HEK293 (cell line): ENCODE data around the gene STOX2.

ENCODE experiments used
- CTCF ChIA-PET: fragments of 350-600 bp; formaldehyde crosslinking; extraction: SDS; loops from one replicate; lab custom pipeline; 2021; ENCODE audit warnings: antibody characterized with exemption; lab: Yijun Ruan, JAX
- POLR2A ChIA-PET: fragments of 300-600 bp; formaldehyde crosslinking; extraction: SDS; loops from one replicate; lab custom pipeline; 2020; ENCODE audit warnings: antibody characterized with exemption, inconsistent platforms; lab: Yijun Ruan, JAX
- H3K27ac ChIP-seq: fragments of 200-500 bp; sonication (Bioruptor generic); 2 replicates; pipeline ENCODE4 v1.5.1; 2014; ENCODE audit warnings: low read depth, low read length, control low read depth, inconsistent platforms; ENCODE audit errors: extremely low read depth
- H3K36me3 ChIP-seq, 2 experiments: fragments of 200-500 bp in 1 of 2; sonication (Bioruptor generic) in 1 of 2; 1 replicate in 1 of 2; 2 replicates in 1 of 2; pipeline ENCODE4 v1.5.1; 2014 to 2017; ENCODE audit warnings: inconsistent platforms in 2 of 2, low read length in 2 of 2; ENCODE audit not compliant: control insufficient read depth in 2 of 2, insufficient read depth in 1 of 2
- H3K4me1 ChIP-seq: fragments of 200-500 bp; sonication (Bioruptor generic); 2 replicates; pipeline ENCODE4 v1.5.1; 2014; ENCODE audit warnings: mild to moderate bottlenecking, low read length, inconsistent platforms; ENCODE audit not compliant: control insufficient read depth, insufficient read depth
- H3K4me3 ChIP-seq: 2 replicates; pipeline ENCODE4 v1.5.1; 2011; ENCODE audit warnings: low read depth, mild to moderate bottlenecking, control low read depth, low read length, moderate library complexity
- H3K9me3 ChIP-seq: fragments of 200-500 bp; sonication (Bioruptor generic); 2 replicates; pipeline ENCODE4 v1.5.1; 2014; ENCODE audit warnings: low read depth, low read length, inconsistent platforms; ENCODE audit not compliant: control insufficient read depth, insufficient read depth
- EGR2 ChIP-seq: fragments of 450-650 bp; formaldehyde crosslinking; IDR thresholded peaks from 2 replicates; pipeline ENCODE4 v1.5.1; 2016; ENCODE audit warnings: low read depth, missing biosample characterization, missing genetic modification characterization
- GLIS1 ChIP-seq: fragments of 450-650 bp; formaldehyde crosslinking; IDR thresholded peaks from 2 replicates; pipeline ENCODE4 v1.5.1; 2016; ENCODE audit warnings: missing biosample characterization, missing genetic modification characterization
- PATZ1 ChIP-seq: fragments of 450-650 bp; formaldehyde crosslinking; IDR thresholded peaks from 2 replicates; pipeline ENCODE4 v1.5.1; 2016; ENCODE audit warnings: missing biosample characterization, missing genetic modification characterization
- PBX3 ChIP-seq: sonication (generic); formaldehyde crosslinking; IDR thresholded peaks from 2 replicates; pipeline ENCODE4 v1.8.1; 2022; ENCODE audit warnings: mild to moderate bottlenecking, moderate library complexity, missing genetic modification reagents
- PRDM10 ChIP-seq: fragments of 450-650 bp; formaldehyde crosslinking; IDR thresholded peaks from 2 replicates; pipeline ENCODE4 v1.5.1; 2016; ENCODE audit warnings: missing biosample characterization, missing genetic modification characterization
- ZBTB10 ChIP-seq: fragments of 450-650 bp; formaldehyde crosslinking; IDR thresholded peaks from 2 replicates; pipeline ENCODE4 v1.5.1; 2016; ENCODE audit warnings: missing biosample characterization, missing genetic modification characterization
- ZFHX2 ChIP-seq: fragments of 450-650 bp; formaldehyde crosslinking; conservative IDR thresholded peaks from 2 replicates; pipeline ENCODE4 v1.5.1; 2016; ENCODE audit warnings: missing biosample characterization, missing genetic modification characterization
- ZIC2 ChIP-seq: fragments of 450-650 bp; formaldehyde crosslinking; IDR thresholded peaks from 2 replicates; pipeline ENCODE4 v1.5.1; 2016; ENCODE audit warnings: missing biosample characterization, missing genetic modification characterization
- ZNF18 ChIP-seq: fragments of 450-650 bp; formaldehyde crosslinking; IDR thresholded peaks from 2 replicates; pipeline ENCODE4 v1.5.1; 2016; ENCODE audit warnings: missing biosample characterization, missing genetic modification characterization
- ZNF423 ChIP-seq: fragments of 450-650 bp; formaldehyde crosslinking; IDR thresholded peaks from 2 replicates; pipeline ENCODE4 v1.5.1; 2016; ENCODE audit warnings: missing biosample characterization, missing genetic modification characterization
- ZNF555 ChIP-seq: fragments of 450-650 bp; formaldehyde crosslinking; conservative IDR thresholded peaks from 2 replicates; pipeline ENCODE4 v1.5.1; 2017; ENCODE audit warnings: missing biosample characterization, mild to moderate bottlenecking, missing genetic modification characterization, inconsistent platforms
- ZNF571 ChIP-seq: fragments of 450-650 bp; formaldehyde crosslinking; IDR thresholded peaks from 2 replicates; pipeline ENCODE4 v1.5.0; 2017; ENCODE audit warnings: missing biosample characterization, missing genetic modification characterization
- ZNF600 ChIP-seq: fragments of 450-650 bp; formaldehyde crosslinking; IDR thresholded peaks from 2 replicates; pipeline ENCODE4 v1.5.1; 2016; ENCODE audit warnings: missing biosample characterization, missing genetic modification characterization
- ZNF654 ChIP-seq: fragments of 450-650 bp; formaldehyde crosslinking; IDR thresholded peaks from 2 replicates; pipeline ENCODE4 v1.5.1; 2016; ENCODE audit warnings: low read depth, missing biosample characterization, missing genetic modification characterization
- ZNF791 ChIP-seq: fragments of 450-650 bp; formaldehyde crosslinking; IDR thresholded peaks from 2 replicates; pipeline ENCODE4 v1.5.1; 2016; ENCODE audit warnings: missing biosample characterization, missing genetic modification characterization
- ZSCAN16 ChIP-seq: fragments of 450-650 bp; formaldehyde crosslinking; IDR thresholded peaks from 2 replicates; pipeline ENCODE4 v1.5.1; 2016; ENCODE audit warnings: missing biosample characterization, missing genetic modification characterization

Gene STOX2

GRCh38 chr4:183915976-183916375, 10.9 kb downstream of the STOX2 start:
- H3K27ac ChIP-seq = no peak overlapping the region
- TF ChIP-seq ZNF791 (tag by site-specific recombination) = no peak
- TF ChIP-seq, all 188 proteins: peak for 0
- ChIA-PET CTCF (no interaction called here), POLR2A (no interaction called here)
- no peak overlapping the region for H3K4me3 ChIP-seq
- H3K9me3 ChIP-seq = no peaks in the 10 kb centered on the region
- H3K4me1 ChIP-seq = peaks cover 2% of the 10 kb centered on the region; the same call in 1 of the 2 replicates
- H3K36me3 ChIP-seq = no peaks in the 10 kb centered on the region

GRCh38 chr4:183918696-183919095, 13.6 kb downstream of the STOX2 start:
- POLR2A ChIA-PET = no interaction called here
- no peaks in the 10 kb centered on the region for H3K36me3 ChIP-seq
- CTCF ChIA-PET = no interaction called here
- no peak overlapping the region for H3K27ac ChIP-seq
- H3K4me3 ChIP-seq = no peak overlapping the region
- no peak for TF ChIP-seq PBX3
- TF ChIP-seq ZNF18 (tag by site-specific recombination) = no peak
- TF ChIP-seq ZNF423 = no peak
- no peak for TF ChIP-seq ZNF555 (tag by site-specific recombination)
- no peak for TF ChIP-seq ZNF571 (tag by site-specific recombination)
- TF ChIP-seq ZBTB10 = no peak
- TF ChIP-seq ZNF654 = no peak
- TF ChIP-seq ZNF600 (tag by site-specific recombination) = no peak
- peaks cover 2% of the 10 kb centered on the region; the same call in 1 of the 2 replicates for H3K4me1 ChIP-seq
- no peaks in the 10 kb centered on the region for H3K9me3 ChIP-seq

GRCh38 chr4:183919141-183919540, 14.0 kb downstream of the STOX2 start:
- H3K36me3 ChIP-seq = no peaks in the 10 kb centered on the region
- no peaks in the 10 kb centered on the region for H3K9me3 ChIP-seq
- no peak overlapping the region for H3K27ac ChIP-seq
- H3K4me1 ChIP-seq = peaks cover 2% of the 10 kb centered on the region; the same call in 1 of the 2 replicates
- TF ChIP-seq ZFHX2 = no peak
- 0 out of 2 replicates have a peak, but pooled peaks have one; percentile 19 for TF ChIP-seq ZNF600 (tag by site-specific recombination)
- TF ChIP-seq ZIC2 (tag by site-specific recombination) = 0 out of 2 replicates have a peak, but pooled peaks have one; percentile 20
- TF ChIP-seq PATZ1 (tag by site-specific recombination) = peak; percentile 32; the same call in 1 of the 2 replicates
- TF ChIP-seq GLIS1 (tag by site-specific recombination) = peak; percentile 82
- no peak for TF ChIP-seq ZSCAN16 (tag by site-specific recombination)
- 0 out of 2 replicates have a peak, but pooled peaks have one; percentile 19 for TF ChIP-seq PRDM10 (tag by site-specific recombination)
- no peak for TF ChIP-seq EGR2
- POLR2A ChIA-PET = no interaction called here
- H3K4me3 ChIP-seq = no peak overlapping the region
- CTCF ChIA-PET = no interaction called here
